Gastroesophageal sphincter (tissue), 4 donors: Measurements from ENCODE around the gene NTF4. TPM values are rescaled to one million over a fixed set of nuclear protein-coding genes. Genes with fewer than 3 reads are reported as not detected.
"Not testable (repeated sequence)": the region's sequence is repeated elsewhere in the genome, so short reads cannot be mapped to it uniquely, and the experiment has no call there.

Experiments used
- ATAC-seq: fragments of 150-250 bp; one replicate; pipeline ENCODE4 v1.9.1; 2016; ENCODE audit warnings: mild to moderate bottlenecking, moderate library complexity
- H3K27ac ChIP-seq, 4 donors: fragments of 200-600 bp; sonication (generic) in 3 of 4; 1 replicate in 3 of 4; 2 replicates in 1 of 4; pipeline ENCODE4 v1.5.1; 2016 to 2019
- H3K27me3 ChIP-seq: fragments of 200-600 bp; sonication (generic); one replicate; pipeline ENCODE4 v1.5.1; 2019
- H3K36me3 ChIP-seq, 2 donors: fragments of 200-600 bp; sonication (generic); one replicate each; pipeline ENCODE4 v1.5.1; 2019; ENCODE audit warnings: control low read depth in 1 of 2
- H3K4me1 ChIP-seq, 3 donors: fragments of 200-600 bp; sonication (generic); 1 replicate in 2 of 3; 2 replicates in 1 of 3; pipeline ENCODE4 v1.5.1; 2016 to 2019; ENCODE audit warnings: control low read depth in 2 of 3
- H3K4me3 ChIP-seq, 2 donors: fragments of 200-600 bp; sonication (generic); one replicate each; pipeline ENCODE4 v1.5.1; 2019; ENCODE audit warnings: mild to moderate bottlenecking in 1 of 2, moderate library complexity in 1 of 2
- H3K9me3 ChIP-seq, 3 donors: fragments of 200-600 bp; sonication (generic); one replicate each; pipeline ENCODE4 v1.5.1; 2017 to 2019; ENCODE audit warnings: control low read depth in 2 of 3
- EP300 ChIP-seq: sonication (generic); formaldehyde crosslinking; IDR thresholded peaks from one replicate; pipeline ENCODE4 v1.6.1; 2017; ENCODE audit warnings: antibody characterized with exemption, mild to moderate bottlenecking
- POLR2A ChIP-seq, 2 donors: fragments of 450-650 bp; IDR thresholded peaks; one replicate each; pipeline ENCODE4 v1.6.1; 2017; ENCODE audit warnings: antibody characterized with exemption in 2 of 2, mild to moderate bottlenecking in 2 of 2, moderate library complexity in 1 of 2
- POLR2AphosphoS5 ChIP-seq: sonication (generic); formaldehyde crosslinking; IDR thresholded peaks from one replicate; pipeline ENCODE4 v1.6.1; 2017; ENCODE audit warnings: antibody characterized with exemption
- WGBS, 2 donors: methylation state at CpG; one replicate each; pipeline ENCODE4 v1.1.5; 2018; ENCODE audit warnings: low coverage in 1 of 2; 5-methylcytosine and 5-hydroxymethylcytosine counted together
- total RNA-seq, 4 donors: library from RNA; depleted of rRNA; stranded (reverse); fragments of >200 nt; gene quantifications; one replicate each; pipeline ENCODE4 v1.1.0, GENCODE V29; 2016
- TF ChIP-seq, protein P1 (sequence below), 4 experiments: fragments of 200-600 bp in 2 of 4; fragments of 450-650 bp in 2 of 4; sonication (generic) in 1 of 4; IDR thresholded peaks; one replicate each; pipeline ENCODE4 v1.5.1; 2017 to 2019; ENCODE audit warnings: antibody characterized with exemption in 4 of 4, mild to moderate bottlenecking in 2 of 4, moderate library complexity in 2 of 4

The NTF4 gene
- total RNA-seq, 4 donors from 2014 or later = 0.37 TPM; not detected in 3

DNA sequence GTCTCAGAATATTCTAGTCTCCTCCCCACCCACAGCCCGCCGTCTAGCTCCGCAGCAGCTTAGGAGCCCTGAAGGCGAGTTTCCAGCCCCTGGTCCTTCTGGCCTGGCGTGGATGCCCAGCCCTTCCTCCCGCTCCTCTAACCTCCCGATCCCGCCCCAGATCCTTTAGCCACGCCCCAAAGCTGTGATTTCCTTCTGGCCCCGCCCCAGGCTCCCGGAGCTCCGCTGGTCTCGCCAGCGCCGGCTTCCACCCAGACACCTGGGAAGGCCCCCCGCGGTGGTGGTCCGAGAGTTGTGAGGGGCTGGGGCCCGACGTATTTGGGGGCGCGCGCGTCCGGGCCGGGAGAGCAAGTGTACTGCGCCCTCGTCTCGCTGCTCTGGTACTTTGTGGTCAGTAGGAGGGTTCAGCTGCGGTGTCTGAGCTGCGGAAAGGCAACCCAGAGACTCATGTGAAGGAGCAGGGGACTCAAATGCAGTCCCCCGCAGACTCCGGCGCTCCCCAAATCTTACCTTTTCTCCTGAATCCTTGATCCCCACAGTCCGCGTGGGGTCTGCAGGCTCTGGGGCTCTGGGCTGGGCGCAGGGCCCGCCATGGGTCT is 6.9 kb downstream of the NTF4 start, which contains the start of gene CGB7:
CGB7 (minus strand) TSS at position 114 of the 599 bp plus-strand sequence. CDS start 2,374 bp downstream, outside the sequence.
- peak within 1 kb of the TSS; percentile 22 to 58 for H3K4me3 ChIP-seq
- ATAC-seq = peak; percentile 69
- H3K4me1 ChIP-seq = peaks cover 0 to 25% (median 16%) of the 10 kb centered on the region in 3 donors
- no peak for TF ChIP-seq POLR2AphosphoS5
- TF ChIP-seq, protein P1, sequence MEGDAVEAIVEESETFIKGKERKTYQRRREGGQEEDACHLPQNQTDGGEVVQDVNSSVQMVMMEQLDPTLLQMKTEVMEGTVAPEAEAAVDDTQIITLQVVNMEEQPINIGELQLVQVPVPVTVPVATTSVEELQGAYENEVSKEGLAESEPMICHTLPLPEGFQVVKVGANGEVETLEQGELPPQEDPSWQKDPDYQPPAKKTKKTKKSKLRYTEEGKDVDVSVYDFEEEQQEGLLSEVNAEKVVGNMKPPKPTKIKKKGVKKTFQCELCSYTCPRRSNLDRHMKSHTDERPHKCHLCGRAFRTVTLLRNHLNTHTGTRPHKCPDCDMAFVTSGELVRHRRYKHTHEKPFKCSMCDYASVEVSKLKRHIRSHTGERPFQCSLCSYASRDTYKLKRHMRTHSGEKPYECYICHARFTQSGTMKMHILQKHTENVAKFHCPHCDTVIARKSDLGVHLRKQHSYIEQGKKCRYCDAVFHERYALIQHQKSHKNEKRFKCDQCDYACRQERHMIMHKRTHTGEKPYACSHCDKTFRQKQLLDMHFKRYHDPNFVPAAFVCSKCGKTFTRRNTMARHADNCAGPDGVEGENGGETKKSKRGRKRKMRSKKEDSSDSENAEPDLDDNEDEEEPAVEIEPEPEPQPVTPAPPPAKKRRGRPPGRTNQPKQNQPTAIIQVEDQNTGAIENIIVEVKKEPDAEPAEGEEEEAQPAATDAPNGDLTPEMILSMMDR (IDR thresholded peaks at IDR 0.05) = no peak
- TF ChIP-seq POLR2A (IDR thresholded peaks at IDR 0.05) = no peak
- TF ChIP-seq EP300 = no peak
- peaks cover 50% of the 10 kb centered on the region for H3K27me3 ChIP-seq
- no peak within 1 kb of the TSS for H3K27ac ChIP-seq
- no peaks in the 10 kb centered on the region for H3K36me3 ChIP-seq
- no peaks in the 10 kb centered on the region for H3K9me3 ChIP-seq
- 0 to 5% methylated on average over 9 to 14 of the region's 38 CpGs for WGBS, 2 donors

DNA sequence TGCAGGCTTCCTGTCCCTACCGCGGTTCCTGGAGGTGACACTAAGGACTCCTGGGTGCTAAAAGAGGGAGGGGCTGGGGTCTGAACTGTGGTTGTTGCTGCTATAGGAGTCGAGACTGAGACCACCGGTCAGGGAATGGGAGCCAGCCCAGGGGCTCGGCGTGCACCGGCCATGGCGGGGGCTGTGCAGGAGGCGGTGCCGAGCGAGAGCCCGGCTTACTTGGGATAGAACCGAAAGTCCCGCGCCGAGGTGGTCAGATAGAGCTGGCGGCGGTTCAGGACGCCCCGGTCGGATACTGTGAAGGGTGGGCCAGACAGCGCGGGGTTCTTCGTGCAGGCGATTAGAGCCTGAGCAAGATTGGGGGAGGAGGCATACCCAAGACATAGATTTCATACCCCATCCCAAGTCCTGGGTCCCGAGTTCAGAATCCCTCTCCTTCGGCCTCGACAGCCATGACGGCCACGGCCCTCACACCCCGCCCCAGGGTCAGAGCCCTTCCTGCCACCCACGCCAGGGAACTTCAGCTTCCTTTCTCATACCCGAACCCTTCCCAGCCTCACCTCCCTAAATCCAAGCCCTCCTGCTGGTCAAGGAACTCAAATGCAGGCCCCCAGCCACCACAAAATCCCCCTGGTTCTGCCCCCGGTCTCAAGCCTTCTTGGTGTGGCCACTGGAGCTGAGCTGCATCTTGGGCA is 7.6 kb downstream of the NTF4 start:
- H3K9me3 ChIP-seq, H3K27ac ChIP-seq, ATAC-seq, H3K36me3 ChIP-seq: not testable (repeated sequence)
- Histone ChIP-seq H3K27me3 (peaks cover 43% of the 10 kb centered on the region), H3K4me3 (peak overlapping the region; percentile 22 to 58), H3K4me1 (peaks cover 0 to 25% (median 16%) of the 10 kb centered on the region in 3 donors)
- WGBS, 2 donors = 5 to 6% methylated on average over 3 to 11 of the region's 34 CpGs

DNA sequence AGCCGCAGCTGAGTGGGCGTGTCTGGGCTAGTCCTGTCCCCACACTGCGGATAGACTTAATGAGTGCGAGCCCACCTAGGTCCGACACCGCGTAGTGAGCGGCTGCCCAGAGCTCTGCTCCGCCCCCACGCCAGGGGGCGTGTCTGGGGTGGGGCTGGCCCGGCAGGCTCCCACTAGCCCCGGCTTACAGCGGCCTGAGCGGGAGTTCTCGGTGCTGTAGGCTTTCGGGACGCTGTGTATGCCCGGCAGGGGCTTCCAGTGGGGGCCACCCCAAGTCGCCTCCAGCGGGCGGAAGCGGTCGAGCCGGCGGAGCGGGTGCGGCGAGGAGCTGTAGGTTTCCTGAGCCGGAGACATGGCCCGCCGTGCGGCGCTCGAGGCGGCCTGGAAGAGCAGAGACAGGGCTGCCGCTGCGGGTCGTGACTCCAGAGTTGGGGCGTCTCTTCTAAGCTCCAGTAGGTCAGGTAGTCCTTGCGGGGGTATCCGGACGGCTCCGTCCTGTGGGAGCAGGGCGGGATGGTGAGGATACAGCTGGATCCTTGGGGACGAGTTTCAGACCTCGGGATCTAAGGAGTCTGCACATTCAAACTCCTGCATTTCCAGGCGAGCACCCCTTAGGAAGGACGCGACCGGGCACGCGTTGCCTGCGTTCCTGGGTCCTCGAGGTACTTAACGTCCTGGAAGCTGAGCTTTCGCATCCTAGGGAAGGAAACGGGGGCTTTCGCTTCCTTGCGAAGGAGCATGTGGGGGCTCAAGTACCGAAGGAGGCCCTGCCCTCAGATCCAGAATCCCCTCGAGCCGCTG is 8.3 kb downstream of the NTF4 start:
- Histone ChIP-seq H3K36me3 (no peaks in the 10 kb centered on the region), H3K4me3 (peak overlapping the region; percentile 28 to 58), H3K27me3 (peaks cover 36% of the 10 kb centered on the region), H3K4me1 (peaks cover 0 to 25% (median 16%) of the 10 kb centered on the region in 3 donors), H3K27ac (peak overlapping the region in 1 of 4 donors; percentile 43), H3K9me3 (no peaks in the 10 kb centered on the region)
- peak; percentile 85 for ATAC-seq
- 0% methylated on average over 1 of the region's 63 CpGs; no CpG with 5 or more reads in 1 of the 2 donors for WGBS, 2 donors
- TF ChIP-seq, protein P1 (IDR thresholded peaks at IDR 0.05) = peak in 2 of 4 experiments; percentile 39 to 59
- TF ChIP-seq EP300 = no peak

DNA sequence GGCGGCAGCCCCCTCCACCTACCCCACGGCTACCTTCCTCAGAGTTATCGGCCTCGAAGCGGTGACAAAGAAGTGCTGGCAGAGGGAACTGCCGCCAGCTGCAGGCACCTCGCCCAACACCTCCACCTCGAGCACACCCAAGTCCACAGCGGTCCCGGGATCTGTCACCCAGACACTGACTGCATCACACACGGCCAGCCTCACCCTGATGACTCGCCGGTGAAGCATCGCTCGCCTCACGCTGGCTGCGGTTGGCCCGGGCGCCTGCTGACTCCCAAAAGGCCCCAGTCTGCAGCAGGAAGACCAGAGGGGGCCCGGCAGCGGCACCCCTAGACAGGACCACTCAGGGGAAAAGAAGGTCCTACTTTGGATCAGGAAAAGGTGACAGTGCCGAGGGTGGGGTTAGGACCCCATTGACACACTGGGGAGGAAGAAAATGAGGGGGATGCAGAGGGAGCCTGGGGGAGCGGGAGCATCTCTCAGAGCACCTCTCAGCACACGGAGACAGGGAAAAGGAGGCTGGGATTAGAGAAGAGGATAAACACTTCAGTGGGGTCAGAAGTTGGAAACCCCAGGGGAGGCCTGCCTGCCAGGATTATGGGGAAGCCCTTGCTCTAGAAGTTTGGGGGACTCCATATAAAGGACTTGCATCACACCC is 14.1 kb downstream of the NTF4 start:
- H3K36me3 ChIP-seq, H3K4me1 ChIP-seq, ATAC-seq, H3K27me3 ChIP-seq, H3K27ac ChIP-seq, H3K9me3 ChIP-seq, H3K4me3 ChIP-seq: not testable (repeated sequence)
- WGBS, 2 donors = 59 to 92% methylated on average over 2 of the region's 24 CpGs

DNA sequence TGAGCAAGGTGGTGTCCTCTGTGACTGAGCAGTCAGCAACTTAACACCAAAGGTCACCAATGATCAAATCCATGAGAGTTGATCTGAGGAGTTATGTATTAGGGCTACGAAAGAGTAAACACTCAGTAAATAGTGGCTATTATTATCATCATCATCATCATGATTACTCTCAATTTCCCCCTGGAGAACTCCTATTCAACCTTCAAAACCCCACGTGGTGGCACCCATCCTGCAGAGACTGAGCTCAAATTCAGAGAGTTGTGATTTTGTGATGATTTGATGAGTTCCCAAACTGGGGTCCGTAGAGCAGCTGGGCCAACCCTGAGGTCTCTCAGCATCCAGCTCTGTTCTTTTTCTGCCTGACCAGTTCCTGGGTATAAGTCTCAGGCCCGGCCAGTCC is 14.8 kb downstream of the NTF4 start:
- not testable (repeated sequence) for H3K4me3 ChIP-seq, H3K36me3 ChIP-seq, ATAC-seq, H3K27ac ChIP-seq, H3K9me3 ChIP-seq, H3K27me3 ChIP-seq, H3K4me1 ChIP-seq
- no CpG with 5 or more reads among the region's 4 CpGs for WGBS, 2 donors

DNA sequence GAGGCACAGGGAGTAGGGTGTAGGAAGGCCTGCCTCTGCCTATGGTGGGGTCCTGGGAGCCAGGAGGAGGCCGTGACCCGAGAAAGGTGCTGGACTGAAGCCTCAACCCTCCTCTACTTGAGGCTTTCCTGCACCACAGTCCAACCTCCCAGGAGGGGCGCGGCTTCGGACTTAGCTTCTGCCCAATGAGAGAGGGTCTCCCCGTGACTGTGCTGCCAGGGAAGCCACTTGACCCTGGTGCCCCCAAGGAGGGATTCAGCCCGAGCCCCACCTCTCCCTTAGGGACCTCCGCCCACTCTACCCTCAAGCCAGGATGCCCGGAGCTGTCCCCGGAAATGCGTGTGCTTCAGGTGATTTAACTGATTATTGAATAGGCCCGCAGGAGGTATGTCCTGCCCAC is 15.6 kb downstream of the NTF4 start, which contains the start of gene CGB8:
CGB8 (minus strand) TSS at position 101 of the 400 bp plus-strand sequence. CDS start 372 bp downstream, outside the sequence.
- H3K4me3 ChIP-seq, ATAC-seq, H3K27me3 ChIP-seq, H3K27ac ChIP-seq, H3K36me3 ChIP-seq, H3K9me3 ChIP-seq, H3K4me1 ChIP-seq: not testable (repeated sequence)
- no CpG with 5 or more reads among the region's 12 CpGs for WGBS, 2 donors

DNA sequence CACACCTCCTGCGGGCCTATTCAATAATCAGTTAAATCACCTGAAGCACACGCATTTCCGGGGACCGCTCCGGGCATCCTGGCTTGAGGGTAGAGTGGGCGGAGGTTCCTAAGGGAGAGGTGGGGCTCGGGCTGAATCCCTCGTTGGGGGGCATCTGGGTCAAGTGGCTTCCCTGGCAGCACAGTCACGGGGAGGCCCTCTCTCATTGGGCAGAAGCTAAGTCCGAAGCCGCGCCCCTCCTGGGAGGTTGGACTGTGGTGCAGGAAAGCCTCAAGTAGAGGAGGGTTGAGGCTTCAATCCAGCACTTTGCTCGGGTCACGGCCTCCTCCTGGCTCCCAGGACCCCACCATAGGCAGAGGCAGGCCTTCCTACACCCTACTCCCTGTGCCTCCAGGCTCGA is 21.1 kb downstream of the NTF4 start, which contains the start of gene CGB5:
CGB5 (plus strand) TSS at position 301 of the 400 bp plus-strand sequence. CDS start 362 bp downstream, outside the sequence.
- not testable (repeated sequence) for ATAC-seq
- WGBS, 2 donors = no CpG with 5 or more reads among the region's 15 CpGs

DNA sequence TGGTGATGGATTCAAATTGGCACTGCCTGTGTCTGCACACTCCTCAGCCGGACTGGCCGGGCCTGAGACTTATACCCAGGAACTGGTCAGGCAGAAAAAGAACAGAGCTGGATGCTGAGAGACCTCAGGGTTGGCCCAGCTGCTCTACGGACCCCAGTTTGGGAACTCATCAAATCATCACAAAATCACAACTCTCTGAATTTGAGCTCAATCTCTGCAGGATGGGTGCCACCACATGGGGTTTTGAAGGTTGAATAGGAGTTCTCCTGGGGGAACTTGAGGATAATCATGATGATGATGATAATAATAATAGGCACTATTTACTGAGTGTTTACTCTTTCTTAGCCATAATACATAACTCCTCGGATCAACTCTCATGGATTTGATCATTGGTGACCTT is 22.0 kb downstream of the NTF4 start:
- H3K36me3 ChIP-seq, ATAC-seq, H3K9me3 ChIP-seq, H3K27me3 ChIP-seq, H3K4me3 ChIP-seq, H3K4me1 ChIP-seq, H3K27ac ChIP-seq: not testable (repeated sequence)
- WGBS, 2 donors = 60 to 78% methylated on average over 1 of the region's 4 CpGs

More for the DNA sequence above, 21.1 kb downstream of the NTF4 start, which contains the start of gene CGB5:
- H3K4me1 ChIP-seq, H3K27me3 ChIP-seq, H3K4me3 ChIP-seq, H3K36me3 ChIP-seq, H3K9me3 ChIP-seq, H3K27ac ChIP-seq: not testable (repeated sequence)
